A549 treated with RU486 at 1 μM for 4 hours (cell line): ENCODE results near the gene LHX1. TPM values are rescaled to one million over a fixed set of nuclear protein-coding genes. Genes with fewer than 3 reads are reported as not detected.

Experiments used
- total RNA-seq: library from RNA; stranded (reverse); fragments of 200-300 nt; extraction: Qiagen RNA extraction; gene quantifications from 5 replicates; pipeline ENCODE4 v1.2.3, GENCODE V29; 2022; ENCODE audit warnings: low read depth

LHX1 gene
- total RNA-seq = 2.4 to 2.9 TPM (median 2.7 TPM) in 5 replicates

GRCh38 chr17:36937001-36937958 is at the start of gene LHX1:
LHX1 (plus strand) TSS chr17:36937475; CDS start chr17:36938198, 723 bp downstream.

GRCh38 chr17:36948717-36949460 is 11.6 kb downstream of the LHX1 start, which contains the start of gene AATF:
AATF (plus strand) TSS chr17:36948954; CDS start chr17:36949126, 172 bp downstream.

Other genes starting within 250 kb of the LHX1 start
- gene AATF, start 11.5 kb downstream of the LHX1 start, total RNA-seq = 125 to 166 TPM (median 134 TPM) in 5 replicates